ENCODE data around the gene PIGW. TPM values are rescaled to one million over a fixed set of nuclear protein-coding genes. Genes with fewer than 3 reads are reported as not detected.

PIGW gene
- total and polyA plus RNA-seq, 4 donors: 5.2 to 11.6 (median 8.6) TPM

DNA sequence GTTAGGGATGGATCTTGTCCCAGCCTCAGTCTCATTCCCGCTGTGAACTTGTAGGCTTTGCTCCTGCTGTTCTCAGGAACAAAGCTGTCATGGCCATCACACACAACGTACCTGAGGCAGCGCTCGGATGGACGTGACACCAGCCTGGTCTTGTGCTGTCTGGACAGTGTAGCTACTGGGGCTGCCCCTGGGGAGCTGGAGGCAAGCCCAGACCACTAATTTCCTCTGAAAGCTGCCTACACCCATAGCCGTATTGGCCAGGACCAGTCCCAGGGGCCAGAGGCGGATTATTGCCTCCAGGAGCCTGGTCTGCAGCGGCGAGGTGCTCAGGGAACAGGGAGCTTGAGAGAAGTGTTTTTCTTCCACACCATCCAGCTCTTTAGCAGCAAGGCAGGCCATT is 36.6 kb upstream of the PIGW start:
- no peak overlapping the region for H3K27ac ChIP-seq (ENCODE audit: low read depth, low read length)

GRCh38 chr17:36498560-36499300 is 36.1 kb upstream of the PIGW start:
- Histone ChIP-seq H3K27ac (ENCODE audit: low read depth, low read length) (no peak overlapping the region), H3K36me3 (ENCODE audit: control insufficient read depth, insufficient read depth, low read length) (peaks cover 60% of the 10 kb centered on the region), H3K4me1 (ENCODE audit: control insufficient read depth, insufficient read depth, low read length) (no peaks in the 10 kb centered on the region), H3K27me3 (ENCODE audit: control insufficient read depth, insufficient read depth, low read length) (no peaks in the 10 kb centered on the region), H3K9me3 (ENCODE audit: control insufficient read depth, insufficient read depth, low read length) (no peaks in the 10 kb centered on the region), H3K4me3 (ENCODE audit: low read depth, low read length) (no peak overlapping the region)
- 75% methylated on average over 5 of the region's 7 CpGs for WGBS (ENCODE audit: insufficient coverage)
- DNase-seq (ENCODE audit: low read depth in 4 of 6, low spot score in 6 of 6): no peak

More for the DNA sequence above, 36.6 kb upstream of the PIGW start:
- WGBS (ENCODE audit: insufficient coverage): 85% methylated on average over 7 of the region's 9 CpGs
- H3K9me3 ChIP-seq (ENCODE audit: control insufficient read depth, insufficient read depth, low read length): no peaks in the 10 kb centered on the region
- peaks cover 60% of the 10 kb centered on the region for H3K36me3 ChIP-seq (ENCODE audit: control insufficient read depth, insufficient read depth, low read length)
- H3K4me3 ChIP-seq (ENCODE audit: low read depth, low read length): no peak overlapping the region
- DNase-seq (ENCODE audit: low read depth in 4 of 6, low spot score in 6 of 6): no peak
- H3K27me3 ChIP-seq (ENCODE audit: control insufficient read depth, insufficient read depth, low read length): no peaks in the 10 kb centered on the region
- no peaks in the 10 kb centered on the region for H3K4me1 ChIP-seq (ENCODE audit: control insufficient read depth, insufficient read depth, low read length)

DNA sequence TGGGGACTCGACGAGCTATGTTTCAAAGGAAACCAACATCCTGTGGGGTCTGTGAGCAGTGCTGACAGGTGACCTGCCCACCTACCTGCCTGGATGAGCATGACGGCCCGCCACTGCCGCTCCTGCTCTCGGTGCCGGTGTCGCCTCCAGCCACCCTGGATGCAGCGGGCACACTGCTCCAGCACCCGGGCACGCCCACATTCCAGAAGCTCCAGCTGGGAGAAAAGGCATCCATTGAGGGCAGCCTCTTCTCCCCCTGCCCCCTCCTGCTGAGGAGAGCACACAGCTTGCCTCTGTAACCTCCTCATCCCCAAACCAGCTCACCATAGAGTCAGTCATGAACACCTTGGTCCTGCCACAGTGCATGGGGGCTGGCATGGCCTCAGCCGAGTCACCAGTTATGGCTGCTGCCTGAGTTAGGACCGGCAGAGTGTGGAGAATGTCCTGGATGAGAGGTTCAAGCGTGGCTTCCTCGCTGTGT is 34.0 kb upstream of the PIGW start:
- WGBS (ENCODE audit: insufficient coverage): 95% methylated on average over 13 of the region's 15 CpGs
- no peak overlapping the region for H3K27ac ChIP-seq (ENCODE audit: low read depth, low read length)
- DNase-seq (ENCODE audit: low read depth in 4 of 6, low spot score in 6 of 6): no peak

DNA sequence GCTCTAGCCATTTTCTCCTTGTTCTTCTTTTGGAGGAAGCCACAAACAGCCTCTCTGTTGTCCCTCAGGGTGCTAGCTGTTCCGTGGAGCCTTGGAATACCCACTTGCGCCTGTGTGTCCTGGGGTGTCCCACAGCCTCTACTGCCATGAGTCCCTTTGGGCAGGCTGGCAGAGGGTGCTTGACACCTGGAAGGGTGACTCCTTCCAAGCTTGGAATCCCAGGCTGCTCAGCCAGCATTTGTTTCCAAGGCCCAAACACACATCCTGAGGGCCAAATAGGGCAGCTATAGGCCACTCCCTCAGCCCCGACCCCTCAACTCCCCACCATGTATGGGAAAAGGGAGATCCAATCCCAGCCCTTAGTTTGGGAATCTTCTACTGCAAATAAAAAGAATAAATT is 33.4 kb upstream of the PIGW start:
- Histone ChIP-seq H3K4me1 (ENCODE audit: control insufficient read depth, insufficient read depth, low read length) (no peaks in the 10 kb centered on the region), H3K27me3 (ENCODE audit: control insufficient read depth, insufficient read depth, low read length) (no peaks in the 10 kb centered on the region), H3K4me3 (ENCODE audit: low read depth, low read length) (no peak overlapping the region), H3K9me3 (ENCODE audit: control insufficient read depth, insufficient read depth, low read length) (no peaks in the 10 kb centered on the region), H3K36me3 (ENCODE audit: control insufficient read depth, insufficient read depth, low read length) (peaks cover 74% of the 10 kb centered on the region), H3K27ac (ENCODE audit: low read depth, low read length) (no peak overlapping the region)
- DNase-seq (ENCODE audit: low read depth in 4 of 6, low spot score in 6 of 6): no peak
- 97% methylated on average over 2 of the region's 3 CpGs for WGBS (ENCODE audit: insufficient coverage)

More for the DNA sequence above, 34.0 kb upstream of the PIGW start:
- Histone ChIP-seq H3K4me3 (ENCODE audit: low read depth, low read length) (no peak overlapping the region), H3K4me1 (ENCODE audit: control insufficient read depth, insufficient read depth, low read length) (no peaks in the 10 kb centered on the region), H3K9me3 (ENCODE audit: control insufficient read depth, insufficient read depth, low read length) (no peaks in the 10 kb centered on the region), H3K36me3 (ENCODE audit: control insufficient read depth, insufficient read depth, low read length) (peaks cover 73% of the 10 kb centered on the region), H3K27me3 (ENCODE audit: control insufficient read depth, insufficient read depth, low read length) (no peaks in the 10 kb centered on the region)

- 93% methylated on average over 6 of the region's 6 CpGs for WGBS (ENCODE audit: insufficient coverage)
- H3K9me3 ChIP-seq (ENCODE audit: control insufficient read depth, insufficient read depth, low read length): no peaks in the 10 kb centered on the region
- no peaks in the 10 kb centered on the region for H3K4me1 ChIP-seq (ENCODE audit: control insufficient read depth, insufficient read depth, low read length)
- no peaks in the 10 kb centered on the region for H3K27me3 ChIP-seq (ENCODE audit: control insufficient read depth, insufficient read depth, low read length)
- H3K4me3 ChIP-seq (ENCODE audit: low read depth, low read length): no peak overlapping the region
- no peak for DNase-seq (ENCODE audit: low read depth in 4 of 6, low spot score in 6 of 6)
- H3K27ac ChIP-seq (ENCODE audit: low read depth, low read length): no peak overlapping the region
- peaks cover 74% of the 10 kb centered on the region for H3K36me3 ChIP-seq (ENCODE audit: control insufficient read depth, insufficient read depth, low read length)
These were observed 32.8 kb upstream of the PIGW start for GRCh38 chr17:36501963-36502362.

DNA sequence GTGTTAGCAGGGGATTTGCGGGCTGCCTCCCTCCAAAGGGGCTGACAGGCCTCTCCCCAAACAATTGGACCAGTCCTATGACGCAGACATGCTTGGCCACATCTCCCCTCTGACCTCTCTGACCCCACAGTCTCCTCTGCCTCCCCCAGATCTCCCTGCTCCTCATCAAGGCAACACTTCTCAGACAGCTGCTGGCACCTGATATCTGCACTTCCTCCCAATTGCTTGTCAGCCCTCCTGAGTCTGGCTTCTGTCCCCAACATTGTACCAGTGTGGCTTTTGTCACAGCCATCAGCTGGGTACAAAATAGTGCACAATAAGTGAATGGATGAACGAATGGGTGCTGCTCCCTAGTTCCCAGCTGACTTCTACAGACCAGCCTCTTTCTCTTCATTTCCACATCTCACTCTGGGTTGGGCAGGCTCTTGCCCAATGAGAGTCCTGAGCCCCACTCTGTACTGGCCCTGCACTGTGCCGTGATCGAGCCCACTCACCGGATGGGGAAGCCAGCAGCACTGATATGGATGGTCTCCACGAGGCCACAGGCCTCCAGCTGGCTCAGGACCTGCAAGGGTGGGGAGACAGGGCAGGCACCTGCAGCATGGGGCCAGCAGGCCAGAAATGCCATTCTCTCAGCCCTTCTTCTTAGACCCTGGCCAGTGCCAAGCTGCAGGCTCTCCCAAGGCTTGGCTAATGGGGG is 31.2 kb upstream of the PIGW start:
- H3K27me3 ChIP-seq (ENCODE audit: control insufficient read depth, insufficient read depth, low read length): no peaks in the 10 kb centered on the region
- H3K4me3 ChIP-seq (ENCODE audit: low read depth, low read length): no peak overlapping the region
- 88% methylated on average over 7 of the region's 7 CpGs for WGBS (ENCODE audit: insufficient coverage)
- no peak overlapping the region for H3K27ac ChIP-seq (ENCODE audit: low read depth, low read length)
- H3K36me3 ChIP-seq (ENCODE audit: control insufficient read depth, insufficient read depth, low read length): peaks cover 67% of the 10 kb centered on the region
- no peaks in the 10 kb centered on the region for H3K9me3 ChIP-seq (ENCODE audit: control insufficient read depth, insufficient read depth, low read length)
- no peaks in the 10 kb centered on the region for H3K4me1 ChIP-seq (ENCODE audit: control insufficient read depth, insufficient read depth, low read length)
- no peak for DNase-seq (ENCODE audit: low read depth in 4 of 6, low spot score in 6 of 6)

DNA sequence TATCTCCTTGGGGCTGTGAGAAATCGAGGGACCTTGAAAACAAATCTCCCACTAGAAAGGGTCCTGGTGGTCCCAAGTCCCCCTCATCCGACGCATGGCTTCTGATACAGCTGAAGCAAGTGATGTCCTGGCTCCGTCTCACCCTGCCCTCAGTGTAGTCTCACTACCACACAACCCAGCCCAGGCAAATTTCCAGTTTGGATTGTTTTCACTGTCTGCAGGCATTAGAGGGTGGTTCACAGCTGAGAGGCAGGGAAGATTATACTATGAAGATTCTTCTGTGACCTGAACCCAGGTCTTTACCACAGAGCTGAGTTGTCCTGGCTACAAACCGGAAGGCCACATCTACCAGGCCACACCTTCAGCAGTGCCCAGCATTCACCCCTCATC is 30.6 kb upstream of the PIGW start:
- DNase-seq (ENCODE audit: low read depth in 4 of 6, low spot score in 6 of 6): no peak
- Histone ChIP-seq H3K27ac (ENCODE audit: low read depth, low read length) (no peak overlapping the region), H3K4me3 (ENCODE audit: low read depth, low read length) (no peak overlapping the region), H3K27me3 (ENCODE audit: control insufficient read depth, insufficient read depth, low read length) (no peaks in the 10 kb centered on the region), H3K9me3 (ENCODE audit: control insufficient read depth, insufficient read depth, low read length) (no peaks in the 10 kb centered on the region), H3K4me1 (ENCODE audit: control insufficient read depth, insufficient read depth, low read length) (no peaks in the 10 kb centered on the region), H3K36me3 (ENCODE audit: control insufficient read depth, insufficient read depth, low read length) (peaks cover 67% of the 10 kb centered on the region)
- WGBS (ENCODE audit: insufficient coverage): 100% methylated on average over 2 of the region's 5 CpGs

GRCh38 chr17:36505171-36505570 is 29.6 kb upstream of the PIGW start:
- Histone ChIP-seq H3K4me1 (ENCODE audit: control insufficient read depth, insufficient read depth, low read length) (no peaks in the 10 kb centered on the region), H3K27ac (ENCODE audit: low read depth, low read length) (no peak overlapping the region), H3K27me3 (ENCODE audit: control insufficient read depth, insufficient read depth, low read length) (no peaks in the 10 kb centered on the region), H3K4me3 (ENCODE audit: low read depth, low read length) (no peak overlapping the region), H3K9me3 (ENCODE audit: control insufficient read depth, insufficient read depth, low read length) (no peaks in the 10 kb centered on the region), H3K36me3 (ENCODE audit: control insufficient read depth, insufficient read depth, low read length) (peaks cover 69% of the 10 kb centered on the region)
- 93% methylated on average over 8 of the region's 8 CpGs for WGBS (ENCODE audit: insufficient coverage)
- no peak for DNase-seq (ENCODE audit: low read depth in 4 of 6, low spot score in 6 of 6)

- no peak for DNase-seq (ENCODE audit: low read depth in 4 of 6, low spot score in 6 of 6)
- H3K27ac ChIP-seq (ENCODE audit: low read depth, low read length): no peak overlapping the region
- H3K27me3 ChIP-seq (ENCODE audit: control insufficient read depth, insufficient read depth, low read length): no peaks in the 10 kb centered on the region
- H3K4me3 ChIP-seq (ENCODE audit: low read depth, low read length): no peak overlapping the region
- peaks cover 71% of the 10 kb centered on the region for H3K36me3 ChIP-seq (ENCODE audit: control insufficient read depth, insufficient read depth, low read length)
- 100% methylated on average over 2 of the region's 6 CpGs for WGBS (ENCODE audit: insufficient coverage)
- no peaks in the 10 kb centered on the region for H3K9me3 ChIP-seq (ENCODE audit: control insufficient read depth, insufficient read depth, low read length)
- no peaks in the 10 kb centered on the region for H3K4me1 ChIP-seq (ENCODE audit: control insufficient read depth, insufficient read depth, low read length)
These were observed 28.4 kb upstream of the PIGW start for GRCh38 chr17:36506249-36506826.
